ENCODE measurements around the gene FLNB. TPM values are rescaled to one million over a fixed set of nuclear protein-coding genes. Genes with fewer than 3 reads are reported as not detected.

The FLNB gene
- total and polyA plus RNA-seq, 8 donors: 80.1 to 126 (median 93.3) TPM

DNA sequence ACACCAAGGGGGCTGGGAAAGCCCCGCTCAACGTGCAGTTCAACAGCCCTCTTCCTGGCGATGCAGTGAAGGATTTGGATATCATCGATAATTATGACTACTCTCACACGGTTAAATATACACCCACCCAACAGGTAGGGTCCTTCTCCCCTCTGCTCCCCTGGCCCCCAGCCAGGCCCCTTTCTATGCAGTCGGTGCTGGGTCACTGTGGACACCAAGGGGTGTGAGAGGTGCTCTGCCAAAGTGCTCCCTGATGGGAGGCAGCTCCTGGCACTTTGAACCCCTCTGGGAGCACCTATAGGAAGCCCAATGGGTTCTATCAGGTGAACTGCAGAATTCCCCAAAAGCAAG lies 103.9 kb downstream of the FLNB start:
- H3K27ac ChIP-seq: peak overlapping the region; percentile 18 to 51
- peaks cover 0 to 56% of the 10 kb centered on the region in 2 donors for H3K36me3 ChIP-seq

DNA sequence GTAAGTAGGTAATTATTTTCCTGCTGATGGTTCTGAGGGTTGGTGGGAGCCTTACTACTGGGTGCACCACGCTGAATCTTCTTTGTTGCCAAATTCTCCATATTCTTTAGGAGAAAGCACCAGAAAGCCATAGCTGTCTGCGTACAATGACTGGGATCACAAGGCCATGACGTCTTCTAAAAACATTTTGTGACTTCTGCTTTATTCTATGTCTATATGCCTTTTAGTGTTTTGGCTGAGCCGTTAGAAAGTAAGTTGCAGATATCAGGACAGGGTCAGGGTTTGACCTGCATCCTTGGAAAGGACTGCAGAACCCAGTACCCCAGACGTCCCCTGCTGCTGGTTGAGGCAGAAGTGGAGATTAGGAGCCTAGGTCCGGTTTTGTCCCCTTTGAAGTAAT lies 107.0 kb downstream of the FLNB start:
- peaks cover 0 to 47% of the 10 kb centered on the region in 2 donors for H3K36me3 ChIP-seq
- intact Hi-C loops (cut with DNase I): no loop called here

More for the DNA sequence above, 103.9 kb downstream of the FLNB start:
- H3K4me1 ChIP-seq: peaks cover 4 to 23% of the 10 kb centered on the region in 2 donors
- intact Hi-C loops (cut with DNase I): no loop called here
- DNase-seq: no peak
- no peak overlapping the region for H3K4me3 ChIP-seq
- TF ChIP-seq, protein P1, sequence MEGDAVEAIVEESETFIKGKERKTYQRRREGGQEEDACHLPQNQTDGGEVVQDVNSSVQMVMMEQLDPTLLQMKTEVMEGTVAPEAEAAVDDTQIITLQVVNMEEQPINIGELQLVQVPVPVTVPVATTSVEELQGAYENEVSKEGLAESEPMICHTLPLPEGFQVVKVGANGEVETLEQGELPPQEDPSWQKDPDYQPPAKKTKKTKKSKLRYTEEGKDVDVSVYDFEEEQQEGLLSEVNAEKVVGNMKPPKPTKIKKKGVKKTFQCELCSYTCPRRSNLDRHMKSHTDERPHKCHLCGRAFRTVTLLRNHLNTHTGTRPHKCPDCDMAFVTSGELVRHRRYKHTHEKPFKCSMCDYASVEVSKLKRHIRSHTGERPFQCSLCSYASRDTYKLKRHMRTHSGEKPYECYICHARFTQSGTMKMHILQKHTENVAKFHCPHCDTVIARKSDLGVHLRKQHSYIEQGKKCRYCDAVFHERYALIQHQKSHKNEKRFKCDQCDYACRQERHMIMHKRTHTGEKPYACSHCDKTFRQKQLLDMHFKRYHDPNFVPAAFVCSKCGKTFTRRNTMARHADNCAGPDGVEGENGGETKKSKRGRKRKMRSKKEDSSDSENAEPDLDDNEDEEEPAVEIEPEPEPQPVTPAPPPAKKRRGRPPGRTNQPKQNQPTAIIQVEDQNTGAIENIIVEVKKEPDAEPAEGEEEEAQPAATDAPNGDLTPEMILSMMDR (IDR thresholded peaks at IDR 0.05): no peak
- H3K27me3 ChIP-seq: no peaks in the 10 kb centered on the region
- H3K9me3 ChIP-seq: no peaks in the 10 kb centered on the region
- ATAC-seq: no peak

DNA sequence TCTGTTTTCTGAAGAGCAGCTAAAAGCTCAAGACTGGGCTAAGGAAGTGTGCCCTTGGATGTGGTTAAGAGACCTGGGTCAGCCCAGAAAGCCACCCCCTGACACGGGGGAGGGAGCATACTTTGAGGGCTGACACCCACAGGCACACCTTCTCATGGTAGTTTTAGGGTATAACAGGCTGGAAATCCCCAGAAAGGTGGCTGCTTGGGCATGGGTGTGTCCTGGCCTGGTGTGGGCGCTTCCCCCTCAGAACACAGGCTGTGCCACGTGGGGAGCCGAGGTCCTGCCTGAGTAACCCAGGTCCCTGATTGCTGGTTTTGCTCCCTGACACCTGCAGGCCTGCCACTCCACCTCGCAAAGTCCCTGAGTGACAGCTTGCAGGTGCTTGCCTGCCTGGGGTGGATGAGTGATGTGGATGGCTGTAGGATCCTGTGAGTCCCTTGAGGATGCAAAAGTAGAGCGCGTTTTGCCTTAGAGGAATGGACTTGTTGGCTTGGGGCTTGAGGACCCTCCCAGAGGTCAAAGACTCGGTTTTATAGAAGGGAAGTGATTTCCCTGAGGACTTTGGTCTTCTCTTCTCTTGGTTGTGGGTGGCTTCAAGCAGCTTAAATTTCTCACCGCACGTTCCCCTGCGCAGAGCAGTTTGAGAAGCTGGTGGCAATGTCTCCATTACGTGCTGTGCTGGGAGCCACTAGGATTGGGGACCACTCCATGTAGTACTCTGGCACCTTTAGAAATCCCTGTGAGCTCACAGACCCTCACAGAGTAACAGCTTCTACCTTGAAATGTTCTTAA lies 108.1 kb downstream of the FLNB start:
- peaks cover 12 to 40% of the 10 kb centered on the region in 2 donors for H3K4me1 ChIP-seq
- no peaks in the 10 kb centered on the region for H3K9me3 ChIP-seq
- DNase-seq (no peak), ATAC-seq (no peak)
- intact Hi-C loops (cut with DNase I): no loop called here
- H3K4me3 ChIP-seq: no peak overlapping the region
- H3K36me3 ChIP-seq: peaks cover 0 to 45% of the 10 kb centered on the region in 2 donors
- H3K27me3 ChIP-seq: no peaks in the 10 kb centered on the region
- TF ChIP-seq, protein P1 (IDR thresholded peaks at IDR 0.05): no peak
- H3K27ac ChIP-seq: no peak overlapping the region

More for the DNA sequence above, 107.0 kb downstream of the FLNB start:
- Histone ChIP-seq H3K27ac (no peak overlapping the region), H3K4me1 (peaks cover 12 to 37% of the 10 kb centered on the region in 2 donors), H3K4me3 (no peak overlapping the region), H3K9me3 (no peaks in the 10 kb centered on the region), H3K27me3 (no peaks in the 10 kb centered on the region)
- no peak for ATAC-seq
- no peak for DNase-seq
- TF ChIP-seq, protein P1 (IDR thresholded peaks at IDR 0.05): no peak

DNA sequence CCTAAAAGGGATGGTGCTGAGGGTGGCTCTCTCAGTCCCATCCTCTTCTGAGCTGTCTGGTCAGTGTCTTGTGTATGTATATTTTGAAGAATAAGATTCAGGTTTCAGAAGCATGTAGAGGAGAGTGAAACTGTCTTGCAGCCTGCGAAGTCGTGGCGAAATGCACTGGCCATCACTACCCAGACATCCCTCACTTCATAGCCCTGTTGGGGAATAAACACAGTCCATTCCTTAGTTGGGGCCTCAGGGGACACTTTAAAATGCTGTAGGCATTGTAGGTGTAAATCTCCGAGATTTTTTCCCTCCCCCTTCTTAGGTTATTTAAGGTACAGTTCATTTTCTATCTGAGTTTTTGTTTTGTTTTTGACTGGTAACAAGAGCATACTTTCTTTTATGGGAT lies 108.8 kb downstream of the FLNB start:
- peaks cover 12 to 36% of the 10 kb centered on the region in 2 donors for H3K4me1 ChIP-seq
- intact Hi-C loops (cut with DNase I): no loop called here
- peak overlapping the region in 1 of 2 donors; percentile 39 for H3K27ac ChIP-seq
- H3K27me3 ChIP-seq: no peaks in the 10 kb centered on the region
- ATAC-seq: peak; percentile 7
- DNase-seq: no peak
- peaks cover 0 to 45% of the 10 kb centered on the region in 2 donors for H3K36me3 ChIP-seq
- TF ChIP-seq, protein P1 (IDR thresholded peaks at IDR 0.05): no peak
- no peak overlapping the region for H3K4me3 ChIP-seq
- no peaks in the 10 kb centered on the region for H3K9me3 ChIP-seq

DNA sequence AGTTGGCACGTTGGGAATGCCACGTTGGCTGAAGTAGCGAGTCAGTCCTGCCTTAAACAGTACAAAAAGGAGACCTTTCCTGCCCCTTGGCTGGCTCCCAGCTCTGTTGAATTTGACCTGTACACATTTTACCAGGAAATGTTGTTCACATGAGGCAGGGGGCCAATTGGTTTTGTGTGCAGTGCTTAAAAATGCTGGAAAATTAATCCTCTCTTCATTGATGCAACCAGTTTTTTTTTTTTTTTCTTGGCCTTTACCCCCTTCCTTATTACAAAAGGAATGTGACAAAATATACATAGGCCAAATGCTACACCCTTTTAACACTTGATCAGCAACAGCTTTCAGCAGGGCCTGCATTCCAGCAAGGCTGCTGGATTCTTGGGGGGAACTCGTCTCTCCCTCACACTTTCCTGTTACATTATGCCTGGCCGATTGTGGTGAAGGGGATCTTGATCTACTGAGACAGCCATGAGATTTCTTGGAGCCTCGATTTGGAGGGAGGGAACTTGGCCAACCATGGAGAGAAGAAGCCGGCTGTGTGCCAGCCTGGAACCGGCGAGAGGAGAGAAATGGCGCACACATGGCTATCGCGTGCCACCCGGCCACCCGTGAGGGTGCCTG lies 109.4 kb downstream of the FLNB start:
- Histone ChIP-seq H3K4me3 (no peak overlapping the region), H3K4me1 (peaks cover 12 to 31% of the 10 kb centered on the region in 2 donors), H3K27ac (no peak overlapping the region), H3K27me3 (no peaks in the 10 kb centered on the region), H3K36me3 (peaks cover 0 to 44% of the 10 kb centered on the region in 2 donors), H3K9me3 (no peaks in the 10 kb centered on the region)
- TF ChIP-seq, protein P1 (IDR thresholded peaks at IDR 0.05): no peak
- intact Hi-C loops (cut with DNase I): no loop called here
- ATAC-seq: peak; percentile 60
- DNase-seq: peak in 3 of 4 donors; percentile 53 to 69 (median 60)

Measured in left lung (tissue), 10 donors.